HCT116 (cell line): ENCODE results near the gene DGCR8. TPM values are rescaled to one million over a fixed set of nuclear protein-coding genes. Genes with fewer than 3 reads are reported as not detected.

Experiments
- ATAC-seq: fragments of 200-7000 bp; cut with Tn5 transposase; 2 replicates; pipeline ENCODE4 v1.9.1; 2020; ENCODE audit warnings: mild to moderate bottlenecking, moderate library complexity
- BruUV-seq: library from RNA; stranded (reverse); fragments of 400-500 nt; replicated peaks from 2 replicates; lab custom pipeline; 2021; lab: Mats Ljungman, UMichigan
- CTCF ChIA-PET: fragments of 300-600 bp; sonication (Branson Sonifier 250); formaldehyde crosslinking; loops from one replicate; lab custom pipeline; 2021; ENCODE audit warnings: antibody characterized with exemption; lab: Charles Lee
- POLR2A ChIA-PET: fragments of 300-600, 350-600 bp; sonication (Branson Sonifier 250); formaldehyde crosslinking; loops from one replicate; lab custom pipeline; 2021; ENCODE audit warnings: antibody characterized with exemption; lab: Charles Lee
- RAD21 ChIA-PET, 2 experiments: fragments of 300-600 bp; sonication (Branson Sonifier 250); formaldehyde crosslinking; loops; one replicate each; lab custom pipeline; 2023; ENCODE audit warnings: low total read pairs in 2 of 2; ENCODE audit not compliant: uncharacterized antibody in 2 of 2, unreplicated experiment in 2 of 2, low non-redundant PET in 1 of 2; lab: Charles Lee
- DNase-seq: peaks from one replicate; pipeline ENCODE4 v3.0.0-alpha.2; 2010; ENCODE audit warnings: low read depth, low spot score
- H2AFZ ChIP-seq: fragments of 200-600 bp; shearing (Covaris generic), sonication (generic); 2 replicates; pipeline ENCODE4 v1.6.1; 2017; ENCODE audit warnings: low read depth, mixed run types, mixed read lengths, antibody characterized with exemption, low read length; ENCODE audit not compliant: poor library complexity, severe bottlenecking
- H3K27ac ChIP-seq: 2 replicates; pipeline ENCODE4 v1.5.1; 2012; ENCODE audit warnings: low read depth, low read length
- H3K27me3 ChIP-seq: fragments of 200-600 bp; sonication (generic); 2 replicates; pipeline ENCODE4 v1.6.1; 2016; ENCODE audit warnings: mixed run types, low read length, mixed read lengths; ENCODE audit not compliant: insufficient read depth
- H3K36me3 ChIP-seq, 2 experiments: fragments of 200-500 bp in 1 of 2; fragments of 200-600 bp in 1 of 2; sonication (Bioruptor generic) in 1 of 2; sonication (generic) in 1 of 2; 2 replicates each; pipeline versions ENCODE4 v1.5.1 to v1.6.1; 2014 to 2016; ENCODE audit warnings: low read length in 2 of 2, inconsistent platforms in 1 of 2, mixed read lengths in 1 of 2, mixed run types in 1 of 2; ENCODE audit not compliant: insufficient read depth in 2 of 2, control insufficient read depth in 1 of 2
- H3K4me1 ChIP-seq, 2 experiments: fragments of 200-600 bp in 1 of 2; sonication (generic) in 1 of 2; 2 replicates each; pipeline versions ENCODE4 v1.5.1 to v1.6.1; 2012 to 2017; ENCODE audit warnings: low read length in 2 of 2, inconsistent platforms in 1 of 2, mild to moderate bottlenecking in 1 of 2, mixed read lengths in 1 of 2, mixed run types in 1 of 2, moderate library complexity in 1 of 2; ENCODE audit not compliant: insufficient read depth in 2 of 2, control insufficient read depth in 1 of 2
- H3K4me2 ChIP-seq: fragments of 200-600 bp; sonication (generic); 2 replicates; pipeline ENCODE4 v1.6.1; 2017; ENCODE audit warnings: mixed run types, low read length, mixed read lengths
- H3K4me3 ChIP-seq, 2 experiments: fragments of 200-600 bp in 1 of 2; sonication (generic) in 1 of 2; replicated peaks in 1 of 2; 2 replicates each; pipeline ENCODE4 v1.5.1; 2011 to 2016; ENCODE audit warnings: low read length in 2 of 2, control low read depth in 1 of 2, low read depth in 1 of 2, mild to moderate bottlenecking in 1 of 2, mixed read lengths in 1 of 2, mixed run types in 1 of 2
- H3K79me2 ChIP-seq: fragments of 200-600 bp; sonication (generic); 2 replicates; pipeline ENCODE4 v1.6.1; 2017; ENCODE audit warnings: mild to moderate bottlenecking, mixed run types, low read length, moderate library complexity, mixed read lengths; ENCODE audit not compliant: insufficient read depth
- H3K9ac ChIP-seq: fragments of 200-600 bp; sonication (generic); 2 replicates; pipeline ENCODE4 v1.6.1; 2016; ENCODE audit warnings: low read length, mixed read lengths
- H3K9me2 ChIP-seq: fragments of 200-600 bp; sonication (generic), shearing (Covaris generic); 2 replicates; pipeline ENCODE4 v1.6.1; 2017; ENCODE audit warnings: mixed run types, mild to moderate bottlenecking, moderate library complexity; ENCODE audit not compliant: insufficient read depth
- H3K9me3 ChIP-seq, 2 experiments: fragments of 200-500 bp in 1 of 2; fragments of 200-600 bp in 1 of 2; sonication (Bioruptor generic) in 1 of 2; sonication (generic) in 1 of 2; 2 replicates each; pipeline ENCODE4 v1.6.1; 2014 to 2017; ENCODE audit warnings: low read length in 2 of 2, mixed read lengths in 2 of 2, inconsistent platforms in 1 of 2, low read depth in 1 of 2, mild to moderate bottlenecking in 1 of 2, mixed run types in 1 of 2, moderate library complexity in 1 of 2; ENCODE audit not compliant: control insufficient read depth in 1 of 2, insufficient read depth in 1 of 2
- H4K20me1 ChIP-seq: fragments of 200-600 bp; sonication (generic), shearing (Covaris generic); 2 replicates; pipeline ENCODE4 v1.6.1; 2017; ENCODE audit warnings: mixed run types, mild to moderate bottlenecking, moderate library complexity; ENCODE audit not compliant: insufficient read depth
- CBX3 ChIP-seq: IDR thresholded peaks from 2 replicates; pipeline ENCODE4 v1.6.1; 2012; ENCODE audit warnings: low read depth
- CTCF ChIP-seq, 3 experiments: fragments of 200-600 bp in 1 of 3; sonication (generic) in 1 of 3; IDR thresholded peaks in 2 of 3; conservative IDR thresholded peaks in 1 of 3; 2 replicates each; pipeline ENCODE4 v1.5.1; 2012 to 2017; ENCODE audit warnings: low read depth in 2 of 3, low read length in 2 of 3, antibody characterized with exemption in 1 of 3, borderline replicate concordance in 1 of 3, control low read depth in 1 of 3, mild to moderate bottlenecking in 1 of 3, mixed read lengths in 1 of 3, mixed run types in 1 of 3, moderate library complexity in 1 of 3; ENCODE audit not compliant: insufficient read depth in 1 of 3
- ELF1 ChIP-seq: IDR thresholded peaks from 2 replicates; pipeline ENCODE4 v1.6.1; 2012; ENCODE audit warnings: low read depth, borderline replicate concordance
- FOSL1 ChIP-seq: IDR thresholded peaks from 2 replicates; pipeline ENCODE4 v1.6.1; 2012; ENCODE audit warnings: low read depth
- POLR2A ChIP-seq: IDR thresholded peaks from 2 replicates; pipeline ENCODE4 v1.7.0; 2011; ENCODE audit warnings: borderline replicate concordance; ENCODE audit not compliant: insufficient read depth, insufficient read length; ENCODE audit errors: extremely low read depth
- POLR2AphosphoS5 ChIP-seq: IDR thresholded peaks from 2 replicates; pipeline ENCODE4 v1.6.1; 2011; ENCODE audit warnings: mild to moderate bottlenecking, low read depth, low read length, moderate library complexity
- RAD21 ChIP-seq: IDR thresholded peaks from 2 replicates; pipeline ENCODE4 v1.6.1; 2012; ENCODE audit warnings: low read depth, mild to moderate bottlenecking
- REST ChIP-seq: IDR thresholded peaks from 2 replicates; pipeline ENCODE4 v1.6.1; 2012; ENCODE audit warnings: low read depth
- SRF ChIP-seq: IDR thresholded peaks from 2 replicates; pipeline ENCODE4 v1.6.1; 2012; ENCODE audit warnings: low read depth
- ZBTB33 ChIP-seq: IDR thresholded peaks from 2 replicates; pipeline ENCODE4 v1.6.1; 2011; ENCODE audit warnings: mild to moderate bottlenecking, low read length, moderate library complexity; ENCODE audit not compliant: insufficient replicate concordance; ENCODE audit errors: extremely low read depth
- intact Hi-C: fragments of 100-400 bp; cut with micrococcal nuclease; formaldehyde crosslinking; loops from 2 replicates; pipeline ENCODE4 v1.10.0; 2022
- total RNA-seq: library from RNA; stranded (reverse); gene quantifications from one replicate; pipeline ENCODE4 v1.2.1, GENCODE V29; 2021; ENCODE audit not compliant: unreplicated experiment

Gene DGCR8
- total RNA-seq, 1 experiment from 2014 or later = 43.8 TPM

- RAD21 ChIA-PET = no interaction called here
- Histone ChIP-seq H3K4me2 (no peak overlapping the region), H2AFZ (no peak overlapping the region), H3K9ac (no peak overlapping the region), H3K79me2 (peaks cover 82% of the 10 kb centered on the region), H3K9me3 (no peaks in the 10 kb centered on the region), H3K4me1 (peaks cover 0 to under 1% of the 10 kb centered on the region in 2 experiments; a peak in 2 of 4 replicates), H3K36me3 (peaks cover 88 to 92% of the 10 kb centered on the region in 2 experiments), H4K20me1 (peaks cover 5% of the 10 kb centered on the region; the same call in 1 of the 2 replicates), H3K27ac (no peak overlapping the region), H3K27me3 (no peaks in the 10 kb centered on the region), H3K4me3 (no peak overlapping the region), H3K9me2 (no peaks in the 10 kb centered on the region)
- POLR2A ChIA-PET = no interaction called here
- CTCF ChIA-PET = no interaction called here
- DNase-seq = no peak
- intact Hi-C loops = loop anchor here (10.0 kb wide), 1 partner anchor 105 kb away; no protein-coding TSS in a partner anchor
- no peak for ATAC-seq
- no peak for TF ChIP-seq POLR2AphosphoS5
- no TSS peak for BruUV-seq
Measured at GRCh38 chr22:20089977-20090729, 10.1 kb downstream of the DGCR8 start.

- no peaks in the 10 kb centered on the region; the same call in 1 of the 2 replicates for H4K20me1 ChIP-seq
- no peak overlapping the region for H3K4me2 ChIP-seq
- H3K4me3 ChIP-seq = no peak overlapping the region
- DNase-seq = no peak
- H3K9me3 ChIP-seq = no peaks in the 10 kb centered on the region
- ChIA-PET CTCF (no interaction called here), RAD21 (no interaction called here), POLR2A (no interaction called here)
- H2AFZ ChIP-seq = no peak overlapping the region
- no peak for ATAC-seq
- H3K36me3 ChIP-seq = peaks cover 91 to 94% of the 10 kb centered on the region in 2 experiments
- H3K9me2 ChIP-seq = no peaks in the 10 kb centered on the region
- no peaks in the 10 kb centered on the region for H3K27me3 ChIP-seq
- peaks cover 81% of the 10 kb centered on the region for H3K79me2 ChIP-seq
- no TSS peak for BruUV-seq
- intact Hi-C loops = no loop called here
- H3K4me1 ChIP-seq = no peaks in the 10 kb centered on the region
- no peak overlapping the region for H3K9ac ChIP-seq
- H3K27ac ChIP-seq = no peak overlapping the region
- TF ChIP-seq CBX3 (no peak), POLR2A (no peak), ELF1 (no peak), ZBTB33 (no peak), FOSL1 (no peak), SRF (no peak), REST (no peak), CTCF (IDR thresholded peaks at IDR 0.05 in 2 of 3, conservative IDR thresholded peaks at IDR 0.05 in 1 of 3; ENCODE audit: borderline replicate concordance in 1 of 3, insufficient read depth in 1 of 3, low read depth in 2 of 3, low read length in 2 of 3) (no peak), RAD21 (no peak)
Measured at GRCh38 chr22:20090730-20091240, 10.7 kb downstream of the DGCR8 start.
